ENCODE results near the gene BRD3. TPM values are rescaled to one million over a fixed set of nuclear protein-coding genes. Genes with fewer than 3 reads are reported as not detected.

The BRD3 gene
- total RNA-seq, 1 experiment from 2014 or later = 57.5 TPM

DNA sequence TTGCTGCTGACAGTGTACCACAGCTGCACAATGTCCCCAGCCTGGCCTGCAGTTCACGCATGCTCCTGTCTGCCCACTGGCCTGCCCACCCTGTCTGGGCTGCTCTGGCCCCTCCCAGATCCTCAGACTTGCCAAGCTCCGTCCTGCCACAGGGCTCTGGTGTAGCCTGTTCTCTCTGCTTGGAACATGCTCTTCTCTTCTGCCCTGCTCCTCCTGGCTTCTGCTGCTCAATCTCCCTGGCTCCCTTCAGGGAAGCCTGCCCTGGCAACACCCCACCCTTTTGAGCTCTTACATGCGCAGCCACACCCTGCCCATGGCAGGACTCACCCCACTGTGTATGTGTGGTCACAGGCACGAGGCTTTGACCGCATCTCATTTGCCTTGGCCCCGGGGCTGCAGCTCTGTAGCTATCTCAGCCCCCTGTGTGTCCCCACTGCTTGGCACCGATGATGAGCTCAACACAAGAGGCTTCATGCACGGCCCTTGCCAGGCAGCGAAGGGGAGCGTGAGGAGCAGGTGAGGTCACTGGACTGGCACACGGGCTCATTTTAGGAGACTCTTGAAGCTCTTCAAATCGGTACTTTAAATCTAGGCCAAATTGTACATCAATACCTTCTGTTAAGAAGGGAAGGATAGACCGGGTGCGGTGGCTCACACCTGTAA is 20.4 kb upstream of the BRD3 start:
- H3K36me3 Mint-ChIP-seq (ENCODE audit: insufficient read depth, unreplicated experiment) = no peaks in the 10 kb centered on the region
- no peaks in the 10 kb centered on the region for H3K9me3 Mint-ChIP-seq (ENCODE audit: unreplicated experiment)
- no peaks in the 10 kb centered on the region for H3K4me1 ChIP-seq
- TF ChIP-seq, protein P1, sequence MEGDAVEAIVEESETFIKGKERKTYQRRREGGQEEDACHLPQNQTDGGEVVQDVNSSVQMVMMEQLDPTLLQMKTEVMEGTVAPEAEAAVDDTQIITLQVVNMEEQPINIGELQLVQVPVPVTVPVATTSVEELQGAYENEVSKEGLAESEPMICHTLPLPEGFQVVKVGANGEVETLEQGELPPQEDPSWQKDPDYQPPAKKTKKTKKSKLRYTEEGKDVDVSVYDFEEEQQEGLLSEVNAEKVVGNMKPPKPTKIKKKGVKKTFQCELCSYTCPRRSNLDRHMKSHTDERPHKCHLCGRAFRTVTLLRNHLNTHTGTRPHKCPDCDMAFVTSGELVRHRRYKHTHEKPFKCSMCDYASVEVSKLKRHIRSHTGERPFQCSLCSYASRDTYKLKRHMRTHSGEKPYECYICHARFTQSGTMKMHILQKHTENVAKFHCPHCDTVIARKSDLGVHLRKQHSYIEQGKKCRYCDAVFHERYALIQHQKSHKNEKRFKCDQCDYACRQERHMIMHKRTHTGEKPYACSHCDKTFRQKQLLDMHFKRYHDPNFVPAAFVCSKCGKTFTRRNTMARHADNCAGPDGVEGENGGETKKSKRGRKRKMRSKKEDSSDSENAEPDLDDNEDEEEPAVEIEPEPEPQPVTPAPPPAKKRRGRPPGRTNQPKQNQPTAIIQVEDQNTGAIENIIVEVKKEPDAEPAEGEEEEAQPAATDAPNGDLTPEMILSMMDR (IDR thresholded peaks at IDR 0.05; ENCODE audit: insufficient read depth in 1 of 2, low read depth in 1 of 2, low read length in 1 of 2, severe bottlenecking in 1 of 2, unreplicated experiment in 1 of 2) = no peak
- no peak for DNase-seq
- no peaks in the 10 kb centered on the region for H3K27me3 ChIP-seq (replicated peaks; ENCODE audit: control insufficient read depth, insufficient read depth, low read length)
- H3K4me3 ChIP-seq (ENCODE audit: low read depth, low read length) = no peak overlapping the region
- no peaks in the 10 kb centered on the region for H3K36me3 ChIP-seq (ENCODE audit: control insufficient read depth, insufficient read depth, low read length)
- CTCF ChIA-PET = no interaction called here
- H3K4me3 Mint-ChIP-seq (ENCODE audit: unreplicated experiment) = no peak overlapping the region
- H3K9me3 ChIP-seq = no peaks in the 10 kb centered on the region
- no TSS peak for BruUV-seq (replicated peaks)
- H3K4me1 Mint-ChIP-seq (ENCODE audit: low read depth, unreplicated experiment) = no peaks in the 10 kb centered on the region
- H3K27me3 Mint-ChIP-seq (ENCODE audit: insufficient read depth, unreplicated experiment) = peaks cover 8% of the 10 kb centered on the region
- H3K27ac Mint-ChIP-seq (ENCODE audit: unreplicated experiment) = no peak overlapping the region
- intact Hi-C loops (cut with micrococcal nuclease; ENCODE audit: unreplicated experiment) = no loop called here
- POLR2A ChIA-PET = no interaction called here

DNA sequence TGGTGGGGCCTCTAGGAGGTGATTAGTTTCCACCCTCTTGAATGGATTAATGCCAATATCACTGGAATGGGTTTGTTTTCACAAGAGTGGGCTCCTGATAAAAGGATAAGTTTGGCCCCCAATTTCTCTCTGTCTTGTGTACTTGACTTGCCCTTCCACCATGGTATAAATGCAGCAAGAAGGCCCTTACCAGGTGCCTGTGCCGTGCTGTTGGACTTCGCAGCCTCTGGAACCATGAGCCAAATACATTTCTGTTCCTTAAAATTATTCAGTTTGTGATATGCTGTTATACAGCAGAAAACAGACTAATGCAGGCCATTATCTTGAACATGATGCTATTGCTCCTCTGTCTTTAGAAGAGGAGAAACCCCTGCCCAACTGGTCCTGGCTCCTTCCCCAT is 17.8 kb upstream of the BRD3 start:
- BruUV-seq (replicated peaks) = no TSS peak
- no peaks in the 10 kb centered on the region for H3K36me3 ChIP-seq (ENCODE audit: control insufficient read depth, insufficient read depth, low read length)
- TF ChIP-seq, protein P1 (IDR thresholded peaks at IDR 0.05; ENCODE audit: insufficient read depth in 1 of 2, low read depth in 1 of 2, low read length in 1 of 2, severe bottlenecking in 1 of 2, unreplicated experiment in 1 of 2) = no peak
- H3K9me3 ChIP-seq = no peaks in the 10 kb centered on the region; the same call in 1 of the 2 replicates
- no peaks in the 10 kb centered on the region for H3K27me3 ChIP-seq (replicated peaks; ENCODE audit: control insufficient read depth, insufficient read depth, low read length)
- H3K4me1 Mint-ChIP-seq (ENCODE audit: low read depth, unreplicated experiment) = no peaks in the 10 kb centered on the region
- ChIA-PET CTCF (no interaction called here), POLR2A (no interaction called here)
- no peaks in the 10 kb centered on the region for H3K9me3 Mint-ChIP-seq (ENCODE audit: unreplicated experiment)
- intact Hi-C loops (cut with micrococcal nuclease; ENCODE audit: unreplicated experiment) = no loop called here
- no peak for DNase-seq
- no peak overlapping the region for H3K4me3 ChIP-seq (ENCODE audit: low read depth, low read length)
- H3K27ac Mint-ChIP-seq (ENCODE audit: unreplicated experiment) = no peak overlapping the region
- H3K4me1 ChIP-seq = no peaks in the 10 kb centered on the region
- no peak overlapping the region for H3K4me3 Mint-ChIP-seq (ENCODE audit: unreplicated experiment)
- peaks cover 8% of the 10 kb centered on the region for H3K27me3 Mint-ChIP-seq (ENCODE audit: insufficient read depth, unreplicated experiment)
- no peaks in the 10 kb centered on the region for H3K36me3 Mint-ChIP-seq (ENCODE audit: insufficient read depth, unreplicated experiment)

DNA sequence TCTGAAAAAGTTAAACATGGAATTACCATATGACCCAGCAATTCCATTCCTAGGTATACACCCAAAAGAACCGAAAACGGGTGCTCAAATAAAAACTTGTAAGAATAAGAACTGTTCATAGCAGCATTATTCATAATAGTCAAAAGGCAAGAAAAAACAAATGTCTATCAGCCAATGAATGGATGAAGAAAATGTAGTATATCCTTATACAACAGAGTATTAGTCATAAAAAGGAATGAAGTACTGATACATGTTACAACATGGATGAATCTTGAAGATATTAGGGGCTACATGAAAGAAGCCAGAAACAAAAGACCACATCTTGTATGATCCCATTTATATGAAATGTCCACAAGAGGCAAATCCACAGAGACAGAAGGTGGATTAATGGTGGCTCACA is 15.6 kb upstream of the BRD3 start:
- ChIA-PET CTCF (no interaction called here), POLR2A (no interaction called here)
- no peak overlapping the region for H3K4me3 Mint-ChIP-seq (ENCODE audit: unreplicated experiment)

More for the DNA sequence above, 15.6 kb upstream of the BRD3 start:
- Histone ChIP-seq H3K27me3 (replicated peaks; ENCODE audit: control insufficient read depth, insufficient read depth, low read length) (no peaks in the 10 kb centered on the region), H3K4me3 (ENCODE audit: low read depth, low read length) (no peak overlapping the region), H3K36me3 (ENCODE audit: control insufficient read depth, insufficient read depth, low read length) (no peaks in the 10 kb centered on the region), H3K4me1 (no peaks in the 10 kb centered on the region), H3K9me3 (peaks cover 4% of the 10 kb centered on the region; the same call in 1 of the 2 replicates)
- Mint-ChIP-seq H3K27me3 (ENCODE audit: insufficient read depth, unreplicated experiment) (peaks cover 8% of the 10 kb centered on the region), H3K27ac (ENCODE audit: unreplicated experiment) (no peak overlapping the region), H3K36me3 (ENCODE audit: insufficient read depth, unreplicated experiment) (no peaks in the 10 kb centered on the region), H3K9me3 (ENCODE audit: unreplicated experiment) (peaks cover 8% of the 10 kb centered on the region), H3K4me1 (ENCODE audit: low read depth, unreplicated experiment) (no peaks in the 10 kb centered on the region)
- TF ChIP-seq, protein P1 (IDR thresholded peaks at IDR 0.05; ENCODE audit: insufficient read depth in 1 of 2, low read depth in 1 of 2, low read length in 1 of 2, severe bottlenecking in 1 of 2, unreplicated experiment in 1 of 2) = no peak
- DNase-seq = no peak
- intact Hi-C loops (cut with micrococcal nuclease; ENCODE audit: unreplicated experiment) = loop anchor here (2.0 kb wide), 1 partner anchor 15 kb away; the partner anchor contains the start of gene BRD3
- no TSS peak for BruUV-seq (replicated peaks)
